Measurements from ENCODE around the gene CCNJ. TPM values are rescaled to one million over a fixed set of nuclear protein-coding genes. Genes with fewer than 3 reads are reported as not detected.
A peak's percentile ranks its signal among the peaks of the same experiment; 100 is the strongest.
"Not testable (repeated sequence)": the region's sequence is repeated elsewhere in the genome, so short reads cannot be mapped to it uniquely, and the experiment has no call there.

The CCNJ gene
- total RNA-seq, 6 experiments from 2014 or later: 1.3 to 3.3 (median 2.3) TPM

- TF ChIP-seq POLR2A (IDR thresholded peaks at IDR 0.05): no peak
- no peak for TF ChIP-seq CTCF (IDR thresholded peaks at IDR 0.05)
- 36% methylated on average over 12 of the region's 58 CpGs for WGBS (ENCODE audit: insufficient coverage, low coverage, low lambda C conversion rate, missing lambda C conversion rate)
- intact Hi-C loops (cut with DNase I): no loop called here
These were observed 721 bp downstream of the CCNJ start for GRCh38 chr10:96043893-96044715.

GRCh38 chr10:96044736-96045135 is 1.4 kb downstream of the CCNJ start:
- no peak for DNase-seq
- Histone ChIP-seq H3K27me3 (no peaks in the 10 kb centered on the region), H3K27ac (peak overlapping the region in 2 of 3 donors; percentile 61 to 81), H3K36me3 (no peaks in the 10 kb centered on the region), H3K4me3 (peak overlapping the region; percentile 55 to 68 (median 66)), H3K4me1 (no peaks in the 10 kb centered on the region), H3K9me3 (no peaks in the 10 kb centered on the region)
- 69% methylated on average over 8 of the region's 8 CpGs for WGBS (ENCODE audit: insufficient coverage, low coverage, low lambda C conversion rate, missing lambda C conversion rate)
- no peak for TF ChIP-seq POLR2A (IDR thresholded peaks at IDR 0.05)
- intact Hi-C loops (cut with DNase I): no loop called here
- ATAC-seq: no peak

More at GRCh38 chr10:96043893-96044715, 721 bp downstream of the CCNJ start:
- H3K4me3 ChIP-seq: peak overlapping the region; percentile 55 to 68 (median 66)
- peak; percentile 57 to 65 (median 60) for ATAC-seq
- H3K4me1 ChIP-seq: no peaks in the 10 kb centered on the region
- H3K27me3 ChIP-seq: no peaks in the 10 kb centered on the region
- peak; percentile 44 to 72 (median 60) for DNase-seq
- H3K36me3 ChIP-seq: no peaks in the 10 kb centered on the region
- peak overlapping the region; percentile 46 to 81 (median 61) for H3K27ac ChIP-seq
- no peaks in the 10 kb centered on the region for H3K9me3 ChIP-seq

GRCh38 chr10:96046546-96046945 is 3.2 kb downstream of the CCNJ start:
- Histone ChIP-seq H3K36me3 (no peaks in the 10 kb centered on the region), H3K4me3 (no peak overlapping the region), H3K9me3 (no peaks in the 10 kb centered on the region), H3K27ac (no peak overlapping the region), H3K4me1 (no peaks in the 10 kb centered on the region), H3K27me3 (no peaks in the 10 kb centered on the region)
- DNase-seq (no peak), ATAC-seq (no peak)
- TF ChIP-seq CTCF (IDR thresholded peaks at IDR 0.05) (no peak), POLR2A (IDR thresholded peaks at IDR 0.05) (no peak)
- intact Hi-C loops (cut with DNase I): no loop called here
- WGBS (ENCODE audit: insufficient coverage, low coverage, low lambda C conversion rate, missing lambda C conversion rate): 100% methylated on average over 1 of the region's 1 CpG

GRCh38 chr10:96047004-96047649 is 3.7 kb downstream of the CCNJ start:
- peak in 2 of 4 donors; percentile 8 to 15 for TF ChIP-seq CTCF (IDR thresholded peaks at IDR 0.05)
- no peak for TF ChIP-seq POLR2A (IDR thresholded peaks at IDR 0.05)
- Histone ChIP-seq H3K9me3 (no peaks in the 10 kb centered on the region), H3K36me3 (no peaks in the 10 kb centered on the region), H3K27ac (no peak overlapping the region), H3K4me1 (no peaks in the 10 kb centered on the region), H3K27me3 (no peaks in the 10 kb centered on the region), H3K4me3 (no peak overlapping the region)
- WGBS (ENCODE audit: insufficient coverage, low coverage, low lambda C conversion rate, missing lambda C conversion rate): no CpG with 5 or more reads among the region's 4 CpGs
- no peak for DNase-seq
- no peak for ATAC-seq
- intact Hi-C loops (cut with DNase I): no loop called here

GRCh38 chr10:96047925-96048324 is 4.5 kb downstream of the CCNJ start:
- H3K27me3 ChIP-seq; DNase-seq; intact Hi-C loops (cut with DNase I); ATAC-seq; H3K27ac ChIP-seq; H3K4me1 ChIP-seq; H3K36me3 ChIP-seq; H3K9me3 ChIP-seq; H3K4me3 ChIP-seq: not testable (repeated sequence)
- 100% methylated on average over 1 of the region's 3 CpGs for WGBS (ENCODE audit: insufficient coverage, low coverage, low lambda C conversion rate, missing lambda C conversion rate)
